Osteoblast (primary cell): ENCODE measurements around the gene LRP1B. TPM values are rescaled to one million over a fixed set of nuclear protein-coding genes. Genes with fewer than 3 reads are reported as not detected.

Source experiments
- DNase-seq: peaks from one replicate; pipeline ENCODE4 v3.0.0; 2011; ENCODE audit warnings: low spot score, mixed read lengths; ENCODE audit not compliant: insufficient read length; ENCODE audit errors: missing footprints
- H2AFZ ChIP-seq: 2 replicates; pipeline ENCODE4 v1.6.0; 2011; ENCODE audit warnings: mild to moderate bottlenecking, low read length
- H3K27ac ChIP-seq: 2 replicates; pipeline ENCODE4 v1.5.1; 2011; ENCODE audit warnings: mild to moderate bottlenecking, low read depth, low read length, moderate library complexity
- H3K27me3 ChIP-seq: 2 replicates; pipeline ENCODE4 v1.6.0; 2012; ENCODE audit warnings: mild to moderate bottlenecking, control low read depth, inconsistent platforms, low read length, moderate library complexity; ENCODE audit not compliant: insufficient read depth
- H3K36me3 ChIP-seq: 2 replicates; pipeline ENCODE4 v1.5.1; 2011; ENCODE audit warnings: mild to moderate bottlenecking, low read length, control low read depth, moderate library complexity; ENCODE audit not compliant: insufficient read depth
- H3K4me1 ChIP-seq: 2 replicates; pipeline ENCODE4 v1.5.1; 2011; ENCODE audit warnings: mild to moderate bottlenecking, low read length, control low read depth, moderate library complexity; ENCODE audit not compliant: insufficient read depth
- H3K4me2 ChIP-seq: 2 replicates; pipeline ENCODE4 v1.6.0; 2011; ENCODE audit warnings: mild to moderate bottlenecking, low read length; ENCODE audit not compliant: insufficient read depth
- H3K4me3 ChIP-seq: fragments of 200-600 bp; sonication (generic); 3 replicates; pipeline ENCODE4 v1.5.1; 2012; ENCODE audit warnings: mild to moderate bottlenecking, low read length, inconsistent platforms; ENCODE audit not compliant: insufficient read depth
- H3K79me2 ChIP-seq: 2 replicates; pipeline ENCODE4 v1.6.0; 2012; ENCODE audit warnings: mild to moderate bottlenecking, low read length, control low read depth, inconsistent platforms; ENCODE audit not compliant: insufficient read depth
- H3K9me3 ChIP-seq: 2 replicates; pipeline ENCODE4 v1.5.1; 2011; ENCODE audit warnings: low read depth, low read length, control low read depth
- H4K20me1 ChIP-seq: 2 replicates; pipeline ENCODE4 v1.6.0; 2012; ENCODE audit warnings: mild to moderate bottlenecking, low read length, control low read depth; ENCODE audit not compliant: insufficient read depth
- total RNA-seq: library from RNA; depleted of rRNA; stranded (reverse); fragments of >200 nt; gene quantifications from 2 replicates; pipeline ENCODE4 v1.2.3, GENCODE V29; 2012
- TF ChIP-seq, protein P1 (sequence below): IDR thresholded peaks from 2 replicates; pipeline ENCODE4 v1.5.1; 2011; ENCODE audit warnings: mild to moderate bottlenecking, low read depth, low read length, moderate library complexity; ENCODE audit errors: extremely low read depth

Gene LRP1B
- total RNA-seq, 1 donor: not detected

DNA sequence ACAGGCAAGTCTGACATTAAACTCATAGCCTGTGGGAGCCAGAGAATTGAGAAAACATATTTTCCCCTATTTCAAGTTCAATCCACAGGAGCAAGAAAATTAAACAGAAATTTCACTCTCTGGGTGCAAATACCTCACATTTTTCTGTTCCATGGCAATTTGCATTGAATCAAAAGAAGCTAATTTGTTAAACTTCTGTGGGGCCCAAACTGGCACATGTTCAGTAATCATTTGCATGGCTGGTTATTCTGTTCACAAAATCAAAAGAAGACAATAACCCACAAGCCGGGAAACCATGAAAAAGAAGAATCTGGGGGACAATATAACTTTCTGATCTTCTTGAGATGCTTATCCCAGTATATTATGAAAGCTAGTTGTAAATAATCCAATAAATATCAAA lies 363.1 kb downstream of the LRP1B start:
- TF ChIP-seq, protein P1, sequence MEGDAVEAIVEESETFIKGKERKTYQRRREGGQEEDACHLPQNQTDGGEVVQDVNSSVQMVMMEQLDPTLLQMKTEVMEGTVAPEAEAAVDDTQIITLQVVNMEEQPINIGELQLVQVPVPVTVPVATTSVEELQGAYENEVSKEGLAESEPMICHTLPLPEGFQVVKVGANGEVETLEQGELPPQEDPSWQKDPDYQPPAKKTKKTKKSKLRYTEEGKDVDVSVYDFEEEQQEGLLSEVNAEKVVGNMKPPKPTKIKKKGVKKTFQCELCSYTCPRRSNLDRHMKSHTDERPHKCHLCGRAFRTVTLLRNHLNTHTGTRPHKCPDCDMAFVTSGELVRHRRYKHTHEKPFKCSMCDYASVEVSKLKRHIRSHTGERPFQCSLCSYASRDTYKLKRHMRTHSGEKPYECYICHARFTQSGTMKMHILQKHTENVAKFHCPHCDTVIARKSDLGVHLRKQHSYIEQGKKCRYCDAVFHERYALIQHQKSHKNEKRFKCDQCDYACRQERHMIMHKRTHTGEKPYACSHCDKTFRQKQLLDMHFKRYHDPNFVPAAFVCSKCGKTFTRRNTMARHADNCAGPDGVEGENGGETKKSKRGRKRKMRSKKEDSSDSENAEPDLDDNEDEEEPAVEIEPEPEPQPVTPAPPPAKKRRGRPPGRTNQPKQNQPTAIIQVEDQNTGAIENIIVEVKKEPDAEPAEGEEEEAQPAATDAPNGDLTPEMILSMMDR: no peak
- no peaks in the 10 kb centered on the region for H4K20me1 ChIP-seq
- no peaks in the 10 kb centered on the region for H3K27me3 ChIP-seq
- no peaks in the 10 kb centered on the region for H3K36me3 ChIP-seq
- no peaks in the 10 kb centered on the region for H3K4me1 ChIP-seq
- no peak overlapping the region for H2AFZ ChIP-seq
- DNase-seq: no peak
- H3K9me3 ChIP-seq: no peaks in the 10 kb centered on the region
- H3K79me2 ChIP-seq: no peaks in the 10 kb centered on the region
- no peak overlapping the region for H3K4me2 ChIP-seq
- no peak overlapping the region for H3K27ac ChIP-seq
- H3K4me3 ChIP-seq: no peak overlapping the region

GRCh38 chr2:141767051-141767450 lies 363.8 kb downstream of the LRP1B start:
- Histone ChIP-seq H3K9me3 (no peaks in the 10 kb centered on the region), H4K20me1 (no peaks in the 10 kb centered on the region), H3K4me1 (no peaks in the 10 kb centered on the region), H3K27me3 (no peaks in the 10 kb centered on the region), H3K4me2 (no peak overlapping the region), H3K36me3 (no peaks in the 10 kb centered on the region), H3K27ac (no peak overlapping the region), H3K4me3 (no peak overlapping the region), H2AFZ (no peak overlapping the region), H3K79me2 (no peaks in the 10 kb centered on the region)
- no peak for DNase-seq
- TF ChIP-seq, protein P1: no peak

DNA sequence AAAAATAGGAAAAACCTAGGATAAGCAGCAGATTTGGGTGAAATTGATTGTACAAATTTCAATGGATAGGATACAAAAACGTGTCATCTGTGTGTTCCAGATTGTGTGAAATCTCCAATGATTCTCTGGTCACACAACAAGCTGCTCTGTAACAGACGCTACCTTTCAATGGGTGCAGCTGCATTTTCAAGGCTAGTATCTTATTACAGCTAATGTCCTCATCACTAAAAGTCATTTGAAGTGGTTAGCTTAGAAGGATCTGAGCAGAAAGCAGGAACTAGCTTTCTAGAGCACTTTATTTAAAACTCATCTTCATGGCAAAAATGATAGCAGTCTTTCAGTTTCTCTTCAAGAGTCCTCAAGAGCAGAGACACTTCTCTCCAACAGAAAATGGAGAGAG lies 364.6 kb downstream of the LRP1B start:
- no peaks in the 10 kb centered on the region for H3K27me3 ChIP-seq
- H3K4me2 ChIP-seq: no peak overlapping the region
- TF ChIP-seq, protein P1: no peak
- H4K20me1 ChIP-seq: no peaks in the 10 kb centered on the region
- no peak overlapping the region for H3K27ac ChIP-seq
- H2AFZ ChIP-seq: no peak overlapping the region
- no peak overlapping the region for H3K4me3 ChIP-seq
- H3K4me1 ChIP-seq: no peaks in the 10 kb centered on the region
- no peak for DNase-seq
- H3K36me3 ChIP-seq: no peaks in the 10 kb centered on the region
- H3K79me2 ChIP-seq: no peaks in the 10 kb centered on the region
- H3K9me3 ChIP-seq: no peaks in the 10 kb centered on the region

GRCh38 chr2:141748616-141749015 lies 382.2 kb downstream of the LRP1B start:
- no peak overlapping the region for H3K4me3 ChIP-seq
- H2AFZ ChIP-seq: no peak overlapping the region
- H3K9me3 ChIP-seq: peaks cover 3% of the 10 kb centered on the region
- TF ChIP-seq, protein P1: no peak
- H4K20me1 ChIP-seq: no peaks in the 10 kb centered on the region
- H3K4me1 ChIP-seq: no peaks in the 10 kb centered on the region
- no peaks in the 10 kb centered on the region for H3K79me2 ChIP-seq
- H3K36me3 ChIP-seq: no peaks in the 10 kb centered on the region
- H3K27ac ChIP-seq: no peak overlapping the region
- DNase-seq: no peak
- H3K27me3 ChIP-seq: no peaks in the 10 kb centered on the region
- H3K4me2 ChIP-seq: no peak overlapping the region
